K562 (cell line): ENCODE results near the gene IFNAR2. TPM values are rescaled to one million over a fixed set of nuclear protein-coding genes. Genes with fewer than 3 reads are reported as not detected.

Experiments used
- ATAC-seq: fragments of 200-7000 bp; cut with Tn5 transposase; 3 replicates; pipeline ENCODE4 v1.9.1; 2020; ENCODE audit warnings: moderate library complexity
- BruUV-seq: library from RNA; stranded (reverse); fragments of 400-500 nt; replicated peaks from 2 replicates; lab custom pipeline; 2021; lab: Mats Ljungman, UMichigan
- CTCF ChIA-PET: fragments of 300-600 bp; formaldehyde crosslinking; extraction: SDS; loops from one replicate; lab custom pipeline; 2021; ENCODE audit warnings: low intra/inter-chr PET ratio; lab: Yijun Ruan, JAX
- POLR2A ChIA-PET: fragments of 300-600, 350-650 bp; sonication (Branson Sonifier 250); formaldehyde crosslinking; extraction: SDS; loops from one replicate; lab custom pipeline; 2021; ENCODE audit warnings: antibody characterized with exemption, inconsistent platforms; lab: Yijun Ruan, JAX
- DNase-seq, 4 experiments: peaks; one replicate each; pipeline versions ENCODE4 v3.0.0 to v3.0.0-alpha.2; 2011 to 2018; ENCODE audit warnings: low spot score in 3 of 4, mixed read lengths in 3 of 4; ENCODE audit errors: extremely low read depth in 1 of 4
- FAIRE-seq: peaks from 2 replicates; lab custom pipeline; 2011; peaks lifted over from hg19 to GRCh38; lab: Jason Lieb, UNC
- H2AFZ ChIP-seq: 2 replicates; pipeline ENCODE4 v1.6.0; 2011; ENCODE audit warnings: low read depth, low read length, control low read depth, inconsistent platforms
- H3K27ac ChIP-seq: fragments of 200-600 bp; 3 replicates; pipeline ENCODE4 v1.8.0; 2011; ENCODE audit warnings: low read depth, mild to moderate bottlenecking, control low read depth, inconsistent platforms, low read length, moderate library complexity, mixed read lengths; ENCODE audit errors: extremely low read depth
- H3K27me3 ChIP-seq, 2 experiments: fragments of 300-600 bp in 1 of 2; 2 replicates in 1 of 2; 3 replicates in 1 of 2; pipeline versions ENCODE4 v1.6.0 to v1.8.0; 2011; ENCODE audit warnings: inconsistent platforms in 2 of 2, low read length in 2 of 2, mild to moderate bottlenecking in 1 of 2, mixed read lengths in 1 of 2, moderate library complexity in 1 of 2; ENCODE audit not compliant: control insufficient read depth in 2 of 2, insufficient read depth in 2 of 2
- H3K36me3 ChIP-seq: fragments of 300-600 bp; 3 replicates; pipeline ENCODE4 v1.8.0; 2011; ENCODE audit warnings: mild to moderate bottlenecking, low read length, inconsistent platforms; ENCODE audit not compliant: control insufficient read depth, insufficient read depth
- H3K4me1 ChIP-seq, 2 experiments: fragments of 200-600 bp in 1 of 2; replicated peaks in 1 of 2; 2 replicates in 1 of 2; 3 replicates in 1 of 2; pipeline versions ENCODE4 v1.5.1 to v1.8.0; 2011; ENCODE audit warnings: inconsistent platforms in 2 of 2, low read length in 2 of 2, mild to moderate bottlenecking in 1 of 2, mixed read lengths in 1 of 2, moderate library complexity in 1 of 2; ENCODE audit not compliant: control insufficient read depth in 2 of 2, insufficient read depth in 2 of 2
- H3K4me2 ChIP-seq: 2 replicates; pipeline ENCODE4 v1.6.1; 2011; ENCODE audit warnings: low read length, control low read depth, inconsistent platforms, mixed read lengths; ENCODE audit not compliant: insufficient read depth
- H3K4me3 ChIP-seq: fragments of 200-600 bp; sonication (generic), shearing (Covaris generic); 2 replicates; pipeline ENCODE4 v1.5.1; 2016; ENCODE audit warnings: control low read depth, inconsistent platforms
- H3K79me2 ChIP-seq: fragments of 200-600 bp; 3 replicates; pipeline ENCODE4 v1.8.0; 2011; ENCODE audit warnings: low read length, inconsistent platforms; ENCODE audit not compliant: control insufficient read depth, insufficient read depth
- H3K9ac ChIP-seq, 2 experiments: 2 replicates each; pipeline versions ENCODE4 v1.6.0 to v1.6.1; 2011; ENCODE audit warnings: low read depth in 2 of 2, low read length in 2 of 2, control low read depth in 1 of 2, inconsistent platforms in 1 of 2, mild to moderate bottlenecking in 1 of 2, mixed read lengths in 1 of 2; ENCODE audit not compliant: insufficient read depth in 1 of 2
- H3K9me1 ChIP-seq: one replicate; pipeline ENCODE4 v1.6.0; 2011; ENCODE audit warnings: inconsistent platforms, mild to moderate bottlenecking, low read length, moderate library complexity; ENCODE audit not compliant: control insufficient read depth, insufficient read depth
- H3K9me3 ChIP-seq: replicated peaks from 2 replicates; pipeline ENCODE4 v1.5.1; 2011; ENCODE audit warnings: low read depth, low read length, inconsistent platforms; ENCODE audit not compliant: control insufficient read depth, insufficient read depth
- H4K20me1 ChIP-seq: replicated peaks from 2 replicates; pipeline ENCODE4 v1.6.1; 2011; ENCODE audit warnings: low read length, inconsistent platforms, mixed read lengths; ENCODE audit not compliant: control insufficient read depth, insufficient read depth
- AFF4 ChIP-seq: sonication (generic); formaldehyde crosslinking; IDR thresholded peaks from 2 replicates; pipeline ENCODE4 v1.8.0; 2023; ENCODE audit warnings: mild to moderate bottlenecking, missing genetic modification reagents
- CXXC5 ChIP-seq: fragments of 250-450 bp; sonication (Bioruptor Pico); IDR thresholded peaks from 2 replicates; pipeline ENCODE4 v1.8.0; 2022; ENCODE audit warnings: inconsistent platforms, mild to moderate bottlenecking, moderate library complexity
- FOXJ2 ChIP-seq: fragments of 200-800 bp; sonication (Bioruptor generic); IDR thresholded peaks from 2 replicates; pipeline ENCODE4 v1.6.1; 2016; ENCODE audit warnings: missing genetic modification characterization, missing compliant biosample characterization
- GABPB1 ChIP-seq: sonication (generic); formaldehyde crosslinking; IDR thresholded peaks from 2 replicates; pipeline ENCODE4 v1.8.0; 2022; ENCODE audit warnings: mild to moderate bottlenecking, missing genetic modification reagents
- MAFF ChIP-seq: IDR thresholded peaks from 2 replicates; pipeline ENCODE4 v1.6.1; 2012; ENCODE audit warnings: low read length, improper control_type of control experiment
- MEF2D ChIP-seq: conservative IDR thresholded peaks from 2 replicates; pipeline ENCODE4 v1.6.1; 2016; ENCODE audit warnings: low read depth, missing genetic modification characterization, missing compliant biosample characterization
- POLR2A ChIP-seq: fragments of 450-650 bp; conservative IDR thresholded peaks from 2 replicates; pipeline ENCODE4 v1.6.1; 2016
- SMARCC2 ChIP-seq: fragments of 450-650 bp; IDR thresholded peaks from 2 replicates; pipeline ENCODE4 v1.6.1; 2017; ENCODE audit warnings: antibody characterized with exemption, moderate library complexity, mild to moderate bottlenecking, low read depth
- SMARCE1 ChIP-seq: fragments of 450-650 bp; IDR thresholded peaks from 2 replicates; pipeline ENCODE4 v1.7.1; 2016; ENCODE audit warnings: mild to moderate bottlenecking
- TCF3 ChIP-seq: sonication (generic); formaldehyde crosslinking; IDR thresholded peaks from 2 replicates; pipeline ENCODE4 v1.4.0; 2020; ENCODE audit warnings: mild to moderate bottlenecking, missing genetic modification reagents
- WGBS: fragments of 100-300 bp; shearing (Covaris generic); methylation state at CpG from one replicate; pipeline ENCODE4 v1.1.6; 2016; ENCODE audit warnings: low coverage, mixed read lengths; ENCODE audit not compliant: insufficient coverage; ENCODE audit errors: missing lambda C conversion rate; 5-methylcytosine and 5-hydroxymethylcytosine counted together
- in situ Hi-C: fragments of 300-500 bp; cut with MboI; formaldehyde crosslinking; loops from 4 replicates; pipeline ENCODE4 v1.15.0; 2018; ENCODE audit warnings: inconsistent platforms, mixed read lengths
- intact Hi-C: fragments of 100-400 bp; cut with micrococcal nuclease; formaldehyde crosslinking; loops from 2 replicates; pipeline ENCODE4 v1.14.2; 2022
- polyA plus RNA-seq, 8 experiments: library from polyadenylated mRNA; depleted of rRNA in 4 of 8; stranded (reverse) in 5 of 8; unstranded in 3 of 8; fragments of >200 nt; fragmentation: Nextera tagmentation in 2 of 8; fragmentation: Illumina TruSeq in 1 of 8; extraction: Ambion mirVana in 2 of 8; extraction: Trizol in 1 of 8; gene quantifications; 2 replicates each; pipeline versions ENCODE4 v1.2.1 to v1.2.3, GENCODE V29; 2011 to 2014; ENCODE audit warnings: inconsistent platforms in 1 of 8, missing spikeins in 1 of 8
- total RNA-seq, 7 experiments: library from RNA; depleted of rRNA in 6 of 7; stranded (reverse); fragments of >200 nt in 6 of 7; fragmentation: Illumina TruSeq in 2 of 7; extraction: Trizol in 2 of 7; gene quantifications; 2 replicates each; pipeline versions ENCODE4 v1.2.1 to v1.2.3, GENCODE V29; 2011 to 2021; ENCODE audit warnings: low replicate concordance in 1 of 7
- TF ChIP-seq, protein P1 (sequence below): fragments of 250-450 bp; sonication (Bioruptor Pico); IDR thresholded peaks from 2 replicates; pipeline ENCODE4 v1.9.0; 2021; ENCODE audit warnings: mild to moderate bottlenecking, inconsistent platforms
- TF ChIP-seq, protein P2 (sequence below): fragments of 450-650 bp; formaldehyde crosslinking; IDR thresholded peaks from 2 replicates; pipeline ENCODE4 v1.4.0; 2020; ENCODE audit warnings: mild to moderate bottlenecking, mixed read lengths

Gene IFNAR2
- total and polyA plus RNA-seq, 9 of the 15 experiments (the other 6 are each of a cell fraction or from before 2014, with no cell fraction given) = 1.7 to 48.3 (median 8.4) TPM

DNA sequence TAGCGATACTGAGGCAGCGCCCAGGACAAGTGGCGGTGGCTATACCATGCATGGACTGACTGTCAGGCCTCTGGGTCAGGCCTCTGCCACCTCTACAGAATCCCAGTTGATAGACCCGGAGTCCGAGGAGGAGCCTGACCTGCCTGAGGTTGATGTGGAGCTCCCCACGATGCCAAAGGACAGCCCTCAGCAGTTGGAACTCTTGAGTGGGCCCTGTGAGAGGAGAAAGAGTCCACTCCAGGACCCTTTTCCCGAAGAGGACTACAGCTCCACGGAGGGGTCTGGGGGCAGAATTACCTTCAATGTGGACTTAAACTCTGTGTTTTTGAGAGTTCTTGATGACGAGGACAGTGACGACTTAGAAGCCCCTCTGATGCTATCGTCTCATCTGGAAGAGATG lies 33.2 kb downstream of the IFNAR2 start:
- peaks cover 10% of the 10 kb centered on the region for H3K79me2 ChIP-seq
- peaks cover 12% of the 10 kb centered on the region; the same call in 1 of the 3 replicates for H3K36me3 ChIP-seq
- H3K4me2 ChIP-seq = no peak overlapping the region
- H3K9me1 ChIP-seq = no peaks in the 10 kb centered on the region
- intact Hi-C loops = no loop called here
- BruUV-seq = no TSS peak
- no peak for TF ChIP-seq FOXJ2 (tag)
- TF ChIP-seq, protein P1, sequence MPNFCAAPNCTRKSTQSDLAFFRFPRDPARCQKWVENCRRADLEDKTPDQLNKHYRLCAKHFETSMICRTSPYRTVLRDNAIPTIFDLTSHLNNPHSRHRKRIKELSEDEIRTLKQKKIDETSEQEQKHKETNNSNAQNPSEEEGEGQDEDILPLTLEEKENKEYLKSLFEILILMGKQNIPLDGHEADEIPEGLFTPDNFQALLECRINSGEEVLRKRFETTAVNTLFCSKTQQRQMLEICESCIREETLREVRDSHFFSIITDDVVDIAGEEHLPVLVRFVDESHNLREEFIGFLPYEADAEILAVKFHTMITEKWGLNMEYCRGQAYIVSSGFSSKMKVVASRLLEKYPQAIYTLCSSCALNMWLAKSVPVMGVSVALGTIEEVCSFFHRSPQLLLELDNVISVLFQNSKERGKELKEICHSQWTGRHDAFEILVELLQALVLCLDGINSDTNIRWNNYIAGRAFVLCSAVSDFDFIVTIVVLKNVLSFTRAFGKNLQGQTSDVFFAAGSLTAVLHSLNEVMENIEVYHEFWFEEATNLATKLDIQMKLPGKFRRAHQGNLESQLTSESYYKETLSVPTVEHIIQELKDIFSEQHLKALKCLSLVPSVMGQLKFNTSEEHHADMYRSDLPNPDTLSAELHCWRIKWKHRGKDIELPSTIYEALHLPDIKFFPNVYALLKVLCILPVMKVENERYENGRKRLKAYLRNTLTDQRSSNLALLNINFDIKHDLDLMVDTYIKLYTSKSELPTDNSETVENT (CRISPR knock-in tag) = no peak
- no peak for TF ChIP-seq MAFF
- TF ChIP-seq SMARCC2 = no peak
- no peak for TF ChIP-seq SMARCE1
- no peak for TF ChIP-seq AFF4 (CRISPR knock-in tag)
- no peak for TF ChIP-seq GABPB1 (CRISPR knock-in tag)
- TF ChIP-seq, protein P2, sequence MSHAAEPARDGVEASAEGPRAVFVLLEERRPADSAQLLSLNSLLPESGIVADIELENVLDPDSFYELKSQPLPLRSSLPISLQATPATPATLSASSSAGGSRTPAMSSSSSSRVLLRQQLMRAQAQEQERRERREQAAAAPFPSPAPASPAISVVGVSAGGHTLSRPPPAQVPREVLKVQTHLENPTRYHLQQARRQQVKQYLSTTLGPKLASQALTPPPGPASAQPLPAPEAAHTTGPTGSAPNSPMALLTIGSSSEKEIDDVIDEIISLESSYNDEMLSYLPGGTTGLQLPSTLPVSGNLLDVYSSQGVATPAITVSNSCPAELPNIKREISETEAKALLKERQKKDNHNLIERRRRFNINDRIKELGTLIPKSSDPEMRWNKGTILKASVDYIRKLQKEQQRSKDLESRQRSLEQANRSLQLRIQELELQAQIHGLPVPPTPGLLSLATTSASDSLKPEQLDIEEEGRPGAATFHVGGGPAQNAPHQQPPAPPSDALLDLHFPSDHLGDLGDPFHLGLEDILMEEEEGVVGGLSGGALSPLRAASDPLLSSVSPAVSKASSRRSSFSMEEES (CRISPR knock-in tag) = no peak
- no peak for TF ChIP-seq CXXC5 (CRISPR knock-in tag)
- TF ChIP-seq TCF3 = no peak
- TF ChIP-seq MEF2D (tag) = no peak
- no peak for TF ChIP-seq POLR2A
- TF ChIP-seq, all 486 proteins: peak for 0
- H2AFZ ChIP-seq = no peak overlapping the region
- H3K4me1 ChIP-seq = peaks cover 5 to 17% of the 10 kb centered on the region in 2 experiments; a peak in 4 of 5 replicates
- in situ Hi-C loops = no loop called here
- no peaks in the 10 kb centered on the region for H3K27me3 ChIP-seq
- no peak for DNase-seq
- H3K27ac ChIP-seq = no peak overlapping the region
- 74% methylated on average over 11 of the region's 11 CpGs for WGBS
- H3K9ac ChIP-seq = no peak overlapping the region
- ChIA-PET POLR2A (interaction anchor here (0.8 to 1.6 kb wide), 2 partner anchors 32 to 62 kb away, joined by 3 to 7 read pairs; no protein-coding TSS in a partner anchor), CTCF (no interaction called here)
- FAIRE-seq = no peak
- no peak for ATAC-seq
- no peaks in the 10 kb centered on the region for H3K9me3 ChIP-seq
- H4K20me1 ChIP-seq = peaks cover 5% of the 10 kb centered on the region; the same call in 1 of the 2 replicates
- H3K4me3 ChIP-seq = no peak overlapping the region
